Keratinocyte (primary cell): ENCODE data around the gene ABCG4. TPM values are rescaled to one million over a fixed set of nuclear protein-coding genes. Genes with fewer than 3 reads are reported as not detected.

Experiments
- DNase-seq: peaks from one replicate; pipeline ENCODE4 v3.0.0-alpha.2; 2011; ENCODE audit warnings: low read depth, missing footprints, low spot score
- FAIRE-seq: peaks from 2 replicates; lab custom pipeline; 2011; peaks lifted over from hg19 to GRCh38; lab: Jason Lieb, UNC
- H2AFZ ChIP-seq: 2 replicates; pipeline ENCODE4 v1.6.0; 2012; ENCODE audit warnings: low read length, control low read depth, inconsistent platforms; ENCODE audit not compliant: control insufficient read depth
- H3K27ac ChIP-seq: 2 replicates; pipeline ENCODE4 v1.5.1; 2011; ENCODE audit warnings: low read length; ENCODE audit not compliant: control insufficient read depth, insufficient read depth
- H3K27me3 ChIP-seq: 3 replicates; pipeline ENCODE4 v1.6.0; 2011; ENCODE audit warnings: low read length; ENCODE audit not compliant: control insufficient read depth, insufficient read depth; ENCODE audit errors: extremely low read depth
- H3K36me3 ChIP-seq, 2 experiments: 2 replicates in 1 of 2; 3 replicates in 1 of 2; pipeline ENCODE4 v1.5.1; 2011; ENCODE audit warnings: low read length in 2 of 2, mild to moderate bottlenecking in 1 of 2; ENCODE audit not compliant: control insufficient read depth in 2 of 2, insufficient read depth in 2 of 2; ENCODE audit errors: extremely low read depth in 1 of 2
- H3K4me1 ChIP-seq: 3 replicates; pipeline ENCODE4 v1.5.1; 2011; ENCODE audit warnings: low read length; ENCODE audit not compliant: control insufficient read depth, insufficient read depth; ENCODE audit errors: extremely low read depth
- H3K4me2 ChIP-seq: 3 replicates; pipeline ENCODE4 v1.6.0; 2011; ENCODE audit warnings: low read depth, low read length; ENCODE audit not compliant: control insufficient read depth, insufficient read depth; ENCODE audit errors: extremely low read depth
- H3K4me3 ChIP-seq, 3 experiments: fragments of 200-600 bp in 1 of 3; sonication (generic) in 1 of 3; 2 replicates in 2 of 3; 3 replicates in 1 of 3; pipeline ENCODE4 v1.5.1; 2011 to 2016; ENCODE audit warnings: low read length in 3 of 3, mild to moderate bottlenecking in 3 of 3, control low read depth in 2 of 3, inconsistent platforms in 1 of 3, low read depth in 1 of 3, mixed read lengths in 1 of 3, mixed run types in 1 of 3, moderate library complexity in 1 of 3; ENCODE audit not compliant: control insufficient read depth in 2 of 3, insufficient read depth in 2 of 3; ENCODE audit errors: extremely low read depth in 1 of 3
- H3K79me2 ChIP-seq: 2 replicates; pipeline ENCODE4 v1.6.0; 2012; ENCODE audit warnings: low read length; ENCODE audit not compliant: control insufficient read depth, insufficient read depth
- H3K9ac ChIP-seq: 3 replicates; pipeline ENCODE4 v1.6.0; 2011; ENCODE audit warnings: low read length; ENCODE audit not compliant: control insufficient read depth, insufficient read depth; ENCODE audit errors: extremely low read depth
- H3K9me1 ChIP-seq: 3 replicates; pipeline ENCODE4 v1.6.0; 2011; ENCODE audit warnings: low read length; ENCODE audit not compliant: control insufficient read depth, insufficient read depth; ENCODE audit errors: extremely low read depth
- H3K9me3 ChIP-seq: 2 replicates; pipeline ENCODE4 v1.5.1; 2012; ENCODE audit warnings: low read depth, low read length; ENCODE audit not compliant: control insufficient read depth
- H4K20me1 ChIP-seq: 3 replicates; pipeline ENCODE4 v1.6.0; 2011; ENCODE audit warnings: low read length; ENCODE audit not compliant: control insufficient read depth, insufficient read depth; ENCODE audit errors: extremely low read depth
- EZH2 ChIP-seq: IDR thresholded peaks from one replicate; pipeline ENCODE4 v1.6.1; 2012; ENCODE audit warnings: inconsistent platforms, mild to moderate bottlenecking, low read length, moderate library complexity
- dilution Hi-C: fragments of 300-500 bp; cut with MboI; formaldehyde crosslinking; loops from one replicate; pipeline ENCODE4 v1.7.0; 2020; ENCODE audit warnings: low sequenced_read_pairs; ENCODE audit not compliant: extremely low pct_ligation_motif_present
- polyA plus RNA-seq, 5 experiments: library from polyadenylated mRNA; depleted of rRNA in 3 of 5; stranded (reverse) in 3 of 5; stranded (forward) in 1 of 5; unstranded in 1 of 5; fragments of >200 nt; gene quantifications; 1 replicate in 1 of 5; 2 replicates in 3 of 5; 3 replicates in 1 of 5; pipeline versions ENCODE4 v1.2.1 to v1.2.3, GENCODE V29; 2011 to 2012; ENCODE audit warnings: missing spikeins in 2 of 5, low read depth in 1 of 5, low replicate concordance in 1 of 5
- TF ChIP-seq, protein P1 (sequence below), 3 experiments: IDR thresholded peaks in 1 of 3; conservative IDR thresholded peaks in 1 of 3; optimal IDR thresholded peaks in 1 of 3; 2 replicates in 2 of 3; 3 replicates in 1 of 3; pipeline versions ENCODE3 to v1.5.1; 2011; ENCODE audit warnings: low read length in 3 of 3, mild to moderate bottlenecking in 3 of 3, moderate library complexity in 2 of 3, control low read depth in 1 of 3, inconsistent platforms in 1 of 3; ENCODE audit not compliant: insufficient read depth in 2 of 3; ENCODE audit errors: extremely low read depth in 1 of 3

ABCG4 gene
- polyA plus RNA-seq, 1 donor (not counting 4 experiments of a cell fraction or from before 2014, with no cell fraction given): 0.14 TPM

DNA sequence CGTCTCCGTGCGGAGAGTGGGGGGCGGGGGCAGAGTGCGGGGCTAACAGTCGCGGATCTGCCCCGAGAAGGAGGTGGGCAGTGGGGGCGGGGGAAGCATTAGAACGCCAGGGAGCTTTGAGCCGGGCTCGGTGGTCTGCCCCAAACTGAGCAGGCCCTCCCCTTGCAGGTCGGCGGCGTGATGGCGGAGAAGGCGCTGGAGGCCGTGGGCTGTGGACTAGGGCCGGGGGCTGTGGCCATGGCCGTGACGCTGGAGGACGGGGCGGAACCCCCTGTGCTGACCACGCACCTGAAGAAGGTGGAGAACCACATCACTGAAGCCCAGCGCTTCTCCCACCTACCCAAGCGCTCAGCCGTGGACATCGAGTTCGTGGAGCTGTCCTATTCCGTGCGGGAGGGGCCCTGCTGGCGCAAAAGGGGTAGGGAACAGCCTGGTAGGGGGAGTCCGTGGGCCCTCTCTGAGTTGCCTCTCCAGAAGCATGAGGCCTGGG lies 979 bp downstream of the ABCG4 start:
- TF ChIP-seq EZH2: peak; percentile 24
- TF ChIP-seq, protein P1, sequence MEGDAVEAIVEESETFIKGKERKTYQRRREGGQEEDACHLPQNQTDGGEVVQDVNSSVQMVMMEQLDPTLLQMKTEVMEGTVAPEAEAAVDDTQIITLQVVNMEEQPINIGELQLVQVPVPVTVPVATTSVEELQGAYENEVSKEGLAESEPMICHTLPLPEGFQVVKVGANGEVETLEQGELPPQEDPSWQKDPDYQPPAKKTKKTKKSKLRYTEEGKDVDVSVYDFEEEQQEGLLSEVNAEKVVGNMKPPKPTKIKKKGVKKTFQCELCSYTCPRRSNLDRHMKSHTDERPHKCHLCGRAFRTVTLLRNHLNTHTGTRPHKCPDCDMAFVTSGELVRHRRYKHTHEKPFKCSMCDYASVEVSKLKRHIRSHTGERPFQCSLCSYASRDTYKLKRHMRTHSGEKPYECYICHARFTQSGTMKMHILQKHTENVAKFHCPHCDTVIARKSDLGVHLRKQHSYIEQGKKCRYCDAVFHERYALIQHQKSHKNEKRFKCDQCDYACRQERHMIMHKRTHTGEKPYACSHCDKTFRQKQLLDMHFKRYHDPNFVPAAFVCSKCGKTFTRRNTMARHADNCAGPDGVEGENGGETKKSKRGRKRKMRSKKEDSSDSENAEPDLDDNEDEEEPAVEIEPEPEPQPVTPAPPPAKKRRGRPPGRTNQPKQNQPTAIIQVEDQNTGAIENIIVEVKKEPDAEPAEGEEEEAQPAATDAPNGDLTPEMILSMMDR (optimal IDR thresholded peaks at IDR 0.05 in 1 of 3, IDR thresholded peaks at IDR 0.05 in 1 of 3, conservative IDR thresholded peaks at IDR 0.05 in 1 of 3; ENCODE audit: extremely low read depth in 1 of 3, insufficient read depth in 2 of 3, low read length in 3 of 3): no peak
- Histone ChIP-seq H3K27ac (no peak overlapping the region), H3K79me2 (no peaks in the 10 kb centered on the region), H3K9me1 (no peaks in the 10 kb centered on the region), H3K9me3 (no peaks in the 10 kb centered on the region), H4K20me1 (no peaks in the 10 kb centered on the region), H3K36me3 (no peaks in the 10 kb centered on the region), H3K4me2 (no peak overlapping the region), H3K4me1 (peaks cover 9% of the 10 kb centered on the region), H3K4me3 (no peak overlapping the region), H3K9ac (no peak overlapping the region), H2AFZ (no peak overlapping the region), H3K27me3 (peaks cover 37% of the 10 kb centered on the region)
- FAIRE-seq (no peak), DNase-seq (no peak)
- dilution Hi-C loops: no loop called here

GRCh38 chr11:119152043-119152442 lies 3.2 kb downstream of the ABCG4 start:
- no peak overlapping the region for H3K4me2 ChIP-seq
- H3K36me3 ChIP-seq: no peaks in the 10 kb centered on the region
- no peak overlapping the region for H3K9ac ChIP-seq
- no peak for DNase-seq
- no peaks in the 10 kb centered on the region for H3K79me2 ChIP-seq
- dilution Hi-C loops: no loop called here
- TF ChIP-seq, protein P1 (optimal IDR thresholded peaks at IDR 0.05 in 1 of 3, IDR thresholded peaks at IDR 0.05 in 1 of 3, conservative IDR thresholded peaks at IDR 0.05 in 1 of 3; ENCODE audit: extremely low read depth in 1 of 3, insufficient read depth in 2 of 3, low read length in 3 of 3): no peak
- TF ChIP-seq EZH2: no peak
- no peaks in the 10 kb centered on the region for H3K9me1 ChIP-seq
- H2AFZ ChIP-seq: no peak overlapping the region
- H3K27me3 ChIP-seq: peaks cover 31% of the 10 kb centered on the region
- no peaks in the 10 kb centered on the region for H4K20me1 ChIP-seq
- H3K9me3 ChIP-seq: no peaks in the 10 kb centered on the region
- no peak overlapping the region for H3K4me3 ChIP-seq
- H3K27ac ChIP-seq: no peak overlapping the region
- no peak for FAIRE-seq
- H3K4me1 ChIP-seq: peaks cover 9% of the 10 kb centered on the region
